ENCODE results near the gene CDC42BPA.
"Not testable (repeated sequence)": the region's sequence is repeated elsewhere in the genome, so short reads cannot be mapped to it uniquely, and the experiment has no call there.

CDC42BPA gene

DNA sequence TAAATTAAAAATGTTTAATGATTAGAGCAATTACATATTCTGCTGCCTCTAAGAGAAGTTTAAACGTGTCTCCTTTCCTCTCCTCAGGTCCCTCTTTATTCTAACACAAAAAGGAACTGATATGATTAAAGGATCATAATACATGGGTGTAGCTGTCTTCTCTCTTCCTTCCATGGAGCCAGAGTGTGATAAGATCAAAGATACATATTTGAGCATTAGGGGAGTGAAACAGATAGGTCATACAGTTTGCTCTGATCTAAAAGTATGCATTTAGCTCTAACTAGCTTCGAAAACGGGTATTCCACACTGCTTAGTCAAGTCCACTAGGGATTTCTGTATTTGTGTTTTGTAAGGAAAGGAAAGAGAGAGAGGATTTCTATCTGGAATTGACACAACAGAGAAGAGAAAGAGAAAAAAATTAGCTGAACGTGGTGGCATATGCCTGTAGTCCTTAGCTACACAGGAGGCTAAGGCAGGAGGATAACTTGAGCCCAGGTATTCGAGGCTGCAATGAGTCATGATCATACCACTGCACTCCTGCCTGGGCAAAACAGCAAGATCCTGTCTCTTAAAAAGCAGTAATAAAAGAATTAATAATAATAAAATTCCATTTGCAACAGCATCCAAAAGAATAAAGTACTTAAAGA is 63.1 kb downstream of the CDC42BPA start:
- ATAC-seq (no peak), DNase-seq (no peak)

DNA sequence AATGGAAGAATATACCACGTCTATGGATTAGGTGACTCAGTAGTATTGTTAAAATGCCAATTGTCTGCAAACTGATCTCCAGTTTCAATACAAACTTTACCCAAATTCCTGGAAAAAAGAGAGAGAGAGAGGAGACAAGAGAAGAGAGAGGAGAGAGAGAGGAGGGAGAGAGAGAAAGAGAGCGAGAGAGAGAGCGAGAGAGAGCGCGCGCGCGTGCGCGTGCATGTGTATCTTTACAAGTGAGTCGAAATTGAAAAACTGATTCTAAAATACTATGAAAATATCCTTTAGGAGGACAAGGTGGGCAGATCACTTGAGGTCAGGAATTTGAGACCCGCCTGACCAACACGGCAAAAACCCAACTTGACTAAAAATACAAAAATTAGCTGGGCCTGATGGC is 65.2 kb downstream of the CDC42BPA start:
- no peak for ATAC-seq
- DNase-seq = no peak

DNA sequence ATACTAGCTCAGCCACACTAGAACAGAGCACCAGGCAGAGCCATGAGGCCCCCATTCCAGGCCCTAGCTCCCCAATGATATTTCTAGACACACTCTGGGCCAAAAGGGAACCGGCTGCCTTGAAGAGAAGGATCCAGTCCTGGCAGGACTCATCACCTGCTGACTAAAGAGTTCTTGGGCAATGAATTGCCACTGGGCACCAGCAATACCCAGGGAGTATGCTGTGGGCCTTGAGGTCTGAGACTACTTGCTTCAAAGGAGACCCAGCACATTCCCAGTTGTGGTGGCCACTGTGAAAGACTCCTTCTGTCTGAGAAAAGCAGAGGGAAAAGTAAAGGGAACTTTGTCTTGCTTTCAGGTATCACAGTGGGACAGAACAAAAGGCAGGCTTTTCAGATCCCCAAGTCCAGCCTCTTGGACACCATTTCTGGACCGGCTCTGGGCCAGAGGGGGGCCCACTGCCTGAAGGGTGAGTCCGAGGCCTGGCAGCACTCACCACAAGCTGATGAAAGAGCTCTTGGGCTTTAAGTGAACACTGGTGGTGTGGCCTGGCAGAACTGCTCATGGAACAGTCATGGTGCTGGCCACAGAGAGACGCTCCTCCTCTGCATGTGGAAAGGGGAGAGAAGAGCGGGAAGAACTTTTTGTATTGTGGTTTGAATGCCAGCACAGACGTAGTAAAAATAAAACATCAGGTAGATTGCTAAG is 72.5 kb downstream of the CDC42BPA start:
- no peak for DNase-seq
- no peak for ATAC-seq

GRCh38 chr1:227244339-227245118 is 73.8 kb downstream of the CDC42BPA start:
- no peak for DNase-seq
- ATAC-seq = no peak

DNA sequence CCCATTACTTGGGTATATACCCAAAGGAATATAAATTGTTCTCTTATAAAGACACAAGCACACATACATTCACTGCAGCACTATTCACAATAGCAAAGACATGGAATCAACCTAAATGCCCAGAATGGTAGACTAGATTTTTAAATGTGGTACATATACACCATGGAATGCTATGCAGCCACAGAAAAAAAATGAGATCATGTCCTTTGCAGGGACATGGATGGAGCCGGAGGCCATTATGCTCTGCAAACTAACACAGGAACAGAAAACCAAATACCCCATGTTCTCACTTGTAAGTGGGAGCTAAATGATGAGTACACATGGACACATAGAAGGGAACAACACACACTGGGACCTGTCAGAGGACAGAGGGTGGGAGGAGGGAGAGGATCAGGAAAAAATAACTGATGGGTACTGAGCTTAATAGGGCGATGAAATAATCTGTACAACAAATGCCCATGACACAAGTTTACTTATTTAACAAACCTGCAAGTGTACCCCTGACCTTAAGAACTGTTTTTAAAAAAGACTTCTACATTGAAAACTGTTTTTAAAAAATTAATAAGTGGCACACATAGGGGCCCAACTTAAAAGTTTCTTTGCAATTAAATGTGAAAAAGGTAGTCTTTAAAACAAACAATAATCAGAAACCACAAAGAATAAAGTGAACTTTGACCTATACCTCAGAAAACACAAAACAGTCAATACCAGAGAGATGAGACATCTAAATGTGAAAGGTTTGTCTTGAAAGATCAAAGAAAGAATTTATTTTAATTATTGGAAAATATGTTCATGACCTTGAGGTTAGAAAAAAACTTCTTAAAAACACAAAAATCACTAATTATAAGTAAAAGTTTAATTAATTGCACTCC is 75.2 kb downstream of the CDC42BPA start:
- no peak for DNase-seq
- ATAC-seq = no peak

- DNase-seq (no peak), ATAC-seq (no peak)
Observed at GRCh38 chr1:227240983-227241382, 77.3 kb downstream of the CDC42BPA start.

DNA sequence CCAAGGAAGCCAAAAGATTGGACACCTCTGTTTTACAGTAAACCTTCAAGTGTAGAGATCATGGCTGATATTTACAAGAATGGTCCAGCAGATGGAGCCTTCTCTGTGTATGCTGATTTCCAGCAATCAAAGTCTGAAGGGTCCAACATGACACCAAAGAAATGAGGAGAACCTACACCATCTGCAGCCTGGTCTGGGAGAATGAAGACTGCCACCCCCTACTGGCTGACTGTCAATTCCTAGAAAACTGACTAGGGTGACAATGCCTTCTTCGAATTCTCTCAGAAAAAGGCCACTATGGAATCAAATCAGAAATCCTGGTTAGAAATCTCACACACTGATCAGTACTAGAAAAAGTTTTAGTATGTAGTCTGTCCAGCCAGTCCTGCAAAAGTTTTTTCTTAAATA is 83.3 kb downstream of the CDC42BPA start:
- DNase-seq = no peak
- ATAC-seq = no peak

GRCh38 chr1:227231128-227231527 is 87.2 kb downstream of the CDC42BPA start:
- ATAC-seq, DNase-seq: not testable (repeated sequence)

DNA sequence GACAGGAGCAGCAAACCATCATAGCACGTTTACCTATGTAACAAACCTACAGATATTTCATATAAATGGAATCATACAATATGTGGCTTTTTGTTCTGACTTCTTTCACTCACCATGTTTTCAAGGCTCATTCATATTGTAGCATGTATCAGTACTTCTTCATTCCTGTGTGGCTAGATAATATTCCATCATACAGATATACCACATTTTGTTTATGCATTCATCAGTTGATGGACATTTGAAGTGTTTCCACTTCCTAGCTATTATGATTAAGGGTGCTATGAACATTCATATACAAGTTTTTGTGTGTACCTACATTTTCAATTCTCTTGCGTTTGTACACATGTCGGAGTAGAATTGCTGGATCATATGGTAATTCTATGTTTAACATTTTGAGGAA is 90.1 kb downstream of the CDC42BPA start:
- ATAC-seq (no peak), DNase-seq (no peak)

GRCh38 chr1:227227761-227228160 is 90.5 kb downstream of the CDC42BPA start:
- no peak for DNase-seq
- ATAC-seq = no peak

GRCh38 chr1:227225715-227226346 is 92.5 kb downstream of the CDC42BPA start:
- DNase-seq (no peak), ATAC-seq (no peak)

DNA sequence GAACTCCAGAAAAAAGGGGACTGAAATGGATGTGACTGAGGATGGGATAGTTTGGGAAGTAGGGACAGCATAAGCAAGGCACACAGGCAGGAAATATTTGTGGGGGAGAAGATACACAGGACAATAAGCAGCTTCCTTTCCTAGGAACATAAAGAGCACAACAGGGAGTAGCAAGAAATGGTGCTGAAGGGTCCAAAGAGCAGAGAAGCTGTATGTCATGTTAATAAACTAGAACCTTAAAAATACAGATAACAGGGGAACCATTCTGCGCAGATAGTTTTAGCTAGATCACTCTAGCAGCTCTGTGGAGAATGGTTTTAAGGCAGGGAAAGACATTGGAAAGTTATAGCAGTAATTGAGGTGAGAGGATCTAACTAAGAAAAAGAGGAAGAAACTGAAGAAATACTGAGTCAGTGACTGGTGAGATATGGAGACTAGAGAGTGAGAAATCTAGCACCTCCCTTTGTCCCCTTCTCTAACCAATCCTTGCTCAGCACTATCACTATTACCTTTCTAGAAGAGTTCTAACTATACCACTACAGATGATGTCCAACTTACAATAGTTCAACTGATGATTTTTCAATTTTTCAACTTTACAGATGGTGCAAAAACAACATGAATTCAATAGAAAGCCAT is 95.0 kb downstream of the CDC42BPA start:
- no peak for DNase-seq

DNA sequence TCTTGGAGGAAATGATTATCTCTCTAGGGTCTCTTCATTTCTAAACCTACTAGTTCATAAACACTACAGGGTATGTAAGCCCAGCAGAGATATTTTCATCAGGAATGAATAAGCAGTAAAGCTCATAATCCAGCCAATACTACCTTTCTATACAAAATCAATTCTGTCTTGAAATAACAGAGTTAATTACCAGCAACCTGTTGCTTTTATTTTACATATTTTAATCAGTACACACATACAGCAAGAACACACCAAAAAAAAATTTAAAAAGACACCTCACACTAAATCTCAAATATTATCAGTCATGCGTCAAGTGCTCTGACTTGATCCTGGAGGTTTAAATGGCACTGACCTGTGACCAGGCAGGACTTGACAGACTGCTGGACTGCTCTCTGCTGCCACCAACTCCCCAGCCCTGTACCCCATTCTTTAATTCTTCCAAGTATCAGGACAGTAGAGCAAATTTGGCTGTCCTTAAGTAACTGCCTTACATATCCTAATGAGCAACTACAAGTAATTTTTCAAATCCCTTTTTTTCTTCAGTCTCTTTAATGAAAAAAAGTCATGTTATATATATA is 98.5 kb downstream of the CDC42BPA start:
- DNase-seq (no peak), ATAC-seq (no peak)

More for the DNA sequence above, 95.0 kb downstream of the CDC42BPA start:
- no peak for ATAC-seq

GRCh38 chr1:227218870-227219573 is 99.3 kb downstream of the CDC42BPA start:
- ATAC-seq (no peak), DNase-seq (no peak)

DNA sequence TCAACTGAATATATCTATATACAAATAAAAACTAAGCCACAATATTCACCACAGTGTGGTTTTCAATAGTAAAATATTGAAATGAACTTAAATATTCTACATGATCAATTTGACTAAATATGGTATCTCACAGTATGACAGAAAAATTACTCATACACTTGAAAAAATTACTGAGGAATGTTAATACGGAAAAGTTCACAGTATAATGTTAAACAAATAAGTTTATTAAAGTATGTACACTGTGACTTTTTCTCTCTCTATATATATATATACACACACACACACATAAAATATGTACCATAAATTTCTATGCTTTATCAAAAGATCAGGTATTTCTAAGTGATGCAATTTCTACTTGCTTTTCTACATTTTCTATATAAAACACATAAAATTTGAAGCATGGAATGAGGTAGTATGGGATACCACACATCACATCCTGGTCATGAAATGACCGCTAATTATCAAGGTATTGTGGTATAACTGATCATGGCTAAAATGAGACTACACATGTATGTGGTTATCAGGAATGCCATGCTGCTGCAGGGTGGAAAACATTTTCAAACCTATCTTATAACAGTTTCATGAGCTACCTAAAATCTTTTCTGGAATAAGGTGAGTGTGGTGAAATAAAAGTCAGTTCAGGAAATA is 102.3 kb downstream of the CDC42BPA start:
- ATAC-seq (no peak), DNase-seq (no peak)

GRCh38 chr1:227214207-227214606 is 104.1 kb downstream of the CDC42BPA start:
- ATAC-seq = no peak

GRCh38 chr1:227213426-227213825 is 104.9 kb downstream of the CDC42BPA start:
- DNase-seq (no peak), ATAC-seq (no peak)

More at GRCh38 chr1:227214207-227214606, 104.1 kb downstream of the CDC42BPA start:
- no peak for DNase-seq

DNA sequence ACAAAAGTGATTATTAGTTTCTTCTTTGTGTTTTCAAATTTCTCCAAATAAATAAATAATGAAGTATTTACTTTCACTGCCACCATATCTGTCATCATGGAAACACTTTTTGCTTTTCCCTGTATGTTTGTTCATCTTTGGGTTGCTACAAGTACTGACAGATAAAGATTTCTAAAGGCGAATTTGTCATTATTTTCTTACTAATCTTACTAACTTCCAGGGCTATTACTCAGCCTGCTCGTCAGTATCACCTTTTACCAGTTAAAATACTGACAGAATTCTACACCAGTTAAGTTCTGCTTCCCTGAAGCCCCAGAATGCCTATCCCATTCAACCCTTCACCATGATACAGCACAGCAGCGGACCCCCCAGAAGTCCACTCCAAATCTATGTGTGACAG is 106.1 kb downstream of the CDC42BPA start:
- no peak for DNase-seq
- no peak for ATAC-seq

DNA sequence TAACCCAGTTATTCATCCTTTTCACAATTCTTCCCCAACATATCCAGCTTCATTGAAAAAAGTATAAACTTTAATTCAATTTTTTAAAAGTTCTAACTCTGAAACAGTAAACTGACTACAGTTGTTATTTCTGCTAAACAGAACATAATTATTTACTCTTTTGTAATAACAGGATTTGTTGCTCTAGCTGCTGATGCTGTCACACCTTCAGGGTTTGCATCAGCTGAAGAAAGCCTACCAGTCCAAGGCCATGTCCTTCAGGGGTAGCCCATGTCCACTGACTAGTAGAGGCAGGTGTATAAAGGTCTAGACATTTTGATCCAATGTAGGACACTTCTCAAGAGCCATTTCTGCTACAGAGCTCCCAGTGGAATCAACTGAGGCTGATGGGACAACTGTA is 107.7 kb downstream of the CDC42BPA start:
- no peak for ATAC-seq

GRCh38 chr1:227197064-227197463 is 121.2 kb downstream of the CDC42BPA start:
- ATAC-seq = no peak

More for the DNA sequence above, 107.7 kb downstream of the CDC42BPA start:
- DNase-seq = no peak

More at GRCh38 chr1:227197064-227197463, 121.2 kb downstream of the CDC42BPA start:
- no peak for DNase-seq
